Activated T-helper 9 cell treated with anti-CD3 and anti-CD28 coated beads, Interleukin-2, amount 50 U/mL, for 16 hours (primary cell): ENCODE measurements around the gene CACNA2D3.

Experiments used
- DNase-seq: peaks from one replicate; pipeline ENCODE4 v3.0.0-alpha.2; 2020; ENCODE audit warnings: low read depth

Gene CACNA2D3

DNA sequence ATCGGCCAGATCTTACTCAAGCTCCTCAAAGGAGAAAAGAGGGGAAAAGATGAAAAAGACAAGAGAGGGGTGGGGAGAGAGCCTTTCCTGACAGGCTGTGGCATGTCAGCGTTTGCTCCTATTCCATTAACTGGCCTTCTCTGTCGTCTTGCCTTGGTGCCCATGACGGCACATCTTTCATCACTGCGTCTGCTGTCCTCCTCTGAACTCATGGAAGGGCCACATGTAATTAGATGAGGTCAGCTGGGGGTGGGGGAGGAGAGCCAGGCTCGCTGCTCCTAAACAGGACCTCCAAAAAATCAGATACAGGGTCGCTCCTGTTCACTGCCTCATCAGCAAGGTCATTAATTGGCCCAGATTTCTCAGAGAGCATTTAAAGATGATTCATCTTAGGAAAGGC is 755.8 kb downstream of the CACNA2D3 start:
- DNase-seq, result no peak

GRCh38 chr3:54882129-54882833 is 759.9 kb downstream of the CACNA2D3 start:
- no peak for DNase-seq

DNA sequence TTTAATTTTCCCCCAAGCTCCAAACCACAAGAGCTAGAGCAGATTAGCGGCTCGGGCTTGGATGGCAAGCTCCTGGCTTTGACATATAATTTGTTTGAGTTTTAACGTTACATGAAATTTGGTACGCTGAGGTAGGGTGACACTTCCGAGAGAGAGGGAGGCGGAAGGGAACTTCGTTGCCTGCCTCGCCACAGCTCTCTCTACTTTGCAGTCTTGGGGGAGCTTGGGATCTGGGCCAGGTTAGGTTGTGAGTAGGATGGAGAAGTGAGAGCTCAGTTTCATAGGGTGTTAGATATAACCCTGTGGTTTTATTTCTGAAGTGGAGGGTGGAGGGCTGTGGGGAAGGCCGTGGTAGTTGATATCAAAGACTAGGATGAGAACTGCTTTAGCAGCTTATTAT is 765.8 kb downstream of the CACNA2D3 start:
- no peak for DNase-seq

- no peak for DNase-seq
Observed at GRCh38 chr3:54888873-54889272, 766.5 kb downstream of the CACNA2D3 start.

GRCh38 chr3:54889731-54890130 is 767.4 kb downstream of the CACNA2D3 start:
- DNase-seq, result no peak

DNA sequence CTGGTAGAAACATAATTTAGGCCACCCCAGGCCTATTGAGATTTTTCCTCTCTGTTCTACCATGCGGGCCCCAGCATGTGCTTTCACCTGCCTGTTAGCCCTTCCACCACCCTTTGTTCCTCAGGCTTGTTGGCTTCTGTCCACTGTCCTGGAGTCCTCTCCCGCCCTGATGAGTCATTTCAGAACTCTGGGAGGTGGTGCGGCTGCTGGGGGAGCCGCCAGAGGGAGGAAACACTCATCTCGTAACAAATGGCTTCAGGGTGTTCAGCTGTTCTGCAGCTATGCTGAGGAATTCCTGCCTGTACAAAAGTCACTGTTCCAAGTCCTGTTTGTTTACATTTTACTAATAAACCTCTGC is 769.2 kb downstream of the CACNA2D3 start:
- DNase-seq, result no peak

DNA sequence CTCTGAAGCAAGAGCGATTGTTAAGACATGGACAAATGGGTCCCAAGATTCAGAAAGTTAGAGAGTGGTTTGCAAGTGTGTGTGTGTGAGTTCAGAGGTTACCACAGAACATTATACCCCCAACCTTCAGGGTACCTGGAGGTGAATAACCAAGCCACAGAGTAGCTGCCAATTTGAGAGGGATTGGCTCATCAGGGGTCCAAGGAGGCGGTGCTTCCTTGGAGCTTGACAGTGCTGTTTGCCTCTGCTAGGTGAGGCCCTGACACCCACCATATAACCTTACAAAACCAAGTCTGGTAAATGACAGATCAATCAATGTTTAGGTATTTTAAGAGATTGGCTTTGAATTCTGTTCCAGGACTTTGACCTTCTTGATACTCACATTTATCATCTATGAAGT is 769.8 kb downstream of the CACNA2D3 start:
- no peak for DNase-seq

DNA sequence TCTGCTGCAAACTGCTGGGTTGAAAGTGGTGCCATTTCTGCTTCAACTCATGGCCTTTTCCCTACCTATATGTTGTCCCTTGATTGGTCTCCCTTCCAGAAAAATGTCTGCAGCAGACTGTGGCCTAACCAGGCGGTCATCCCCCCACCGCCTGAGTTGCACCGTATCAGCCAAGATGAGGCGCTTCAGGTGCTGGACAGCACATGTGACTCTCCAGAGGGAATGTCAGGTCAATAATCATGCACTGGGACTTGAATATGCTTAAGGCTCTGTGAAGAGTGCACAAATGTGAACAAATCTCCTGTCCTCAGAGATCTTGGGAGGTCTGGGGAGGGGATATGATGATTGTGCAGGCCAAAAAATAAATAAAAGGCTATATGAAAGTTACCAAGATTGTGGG is 773.3 kb downstream of the CACNA2D3 start:
- DNase-seq, result no peak

DNA sequence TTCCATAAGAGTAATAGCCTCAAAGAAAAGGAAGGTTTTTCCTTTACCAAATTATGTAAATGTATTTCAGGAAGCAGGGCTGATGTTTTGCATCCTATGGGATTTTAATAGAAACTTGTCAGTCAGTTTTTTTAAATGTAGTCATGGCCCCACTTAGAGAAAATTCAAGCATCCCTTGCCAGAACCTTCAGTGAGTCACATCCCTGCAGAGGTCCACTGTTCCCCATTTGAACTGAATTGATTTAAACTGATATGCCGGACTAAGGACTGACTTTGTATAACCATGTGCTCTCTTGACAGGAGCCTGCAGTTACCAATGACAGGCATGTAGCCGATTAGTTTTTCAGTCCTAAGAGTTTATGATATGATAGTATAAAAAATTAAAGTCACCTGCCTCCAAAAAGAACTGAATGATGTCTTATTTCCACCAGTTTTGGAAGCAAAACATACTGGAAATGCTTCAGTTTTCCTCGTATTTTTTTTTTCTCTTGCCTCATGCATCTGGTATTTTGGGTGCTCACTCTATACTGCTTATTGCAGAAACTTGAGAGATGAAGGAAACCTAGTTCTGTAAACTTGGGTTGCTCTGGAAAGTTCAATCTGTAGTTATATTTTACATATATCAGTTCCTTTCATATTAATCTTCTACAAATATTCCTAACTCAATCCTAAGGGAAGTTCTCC is 774.8 kb downstream of the CACNA2D3 start:
- DNase-seq, result no peak

- DNase-seq, result no peak
Observed at GRCh38 chr3:54899273-54899672, 776.9 kb downstream of the CACNA2D3 start.

- DNase-seq, result no peak
Observed at GRCh38 chr3:54900838-54901591, 778.7 kb downstream of the CACNA2D3 start.

GRCh38 chr3:54901906-54902685 is 779.7 kb downstream of the CACNA2D3 start:
- DNase-seq, result no peak

GRCh38 chr3:54905261-54905888 is 783.0 kb downstream of the CACNA2D3 start:
- no peak for DNase-seq

DNA sequence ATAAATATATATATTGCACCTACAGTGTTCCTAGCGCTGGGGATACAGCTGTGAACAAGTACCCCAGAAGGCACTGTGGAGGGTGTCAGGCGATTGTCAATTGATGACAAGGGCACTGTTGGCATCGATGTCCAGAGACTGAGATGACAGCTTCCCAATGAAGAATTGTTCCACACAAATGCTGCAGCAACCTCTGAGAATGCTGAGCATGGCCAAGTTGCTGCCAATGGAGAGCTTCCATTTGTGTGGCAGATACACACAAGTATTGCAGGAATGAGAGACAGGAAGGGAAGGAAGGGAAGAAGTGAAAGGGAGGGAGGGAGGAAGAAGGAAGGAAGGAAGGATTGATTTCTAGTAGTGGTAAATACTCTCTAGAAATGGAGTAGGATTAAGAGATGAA is 783.6 kb downstream of the CACNA2D3 start:
- no peak for DNase-seq

DNA sequence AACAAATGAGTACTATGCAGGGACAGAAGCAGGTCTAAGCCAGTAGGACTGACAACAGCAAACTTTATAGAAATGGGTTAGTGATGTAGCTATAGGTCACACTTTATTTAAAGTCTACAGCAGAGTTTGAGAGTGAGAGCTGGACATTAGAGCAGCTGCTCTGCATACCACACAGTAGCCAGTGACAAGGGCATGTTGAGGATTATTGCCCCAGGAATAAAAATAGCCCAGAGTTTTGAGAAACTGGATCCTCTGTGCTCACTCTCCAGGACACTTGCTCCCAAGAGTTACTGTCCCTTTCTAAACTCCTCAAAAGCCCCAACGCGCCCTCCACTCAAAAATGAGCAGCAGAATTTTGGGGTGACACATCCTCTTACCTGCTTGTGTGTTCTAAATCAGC is 784.4 kb downstream of the CACNA2D3 start:
- no peak for DNase-seq

DNA sequence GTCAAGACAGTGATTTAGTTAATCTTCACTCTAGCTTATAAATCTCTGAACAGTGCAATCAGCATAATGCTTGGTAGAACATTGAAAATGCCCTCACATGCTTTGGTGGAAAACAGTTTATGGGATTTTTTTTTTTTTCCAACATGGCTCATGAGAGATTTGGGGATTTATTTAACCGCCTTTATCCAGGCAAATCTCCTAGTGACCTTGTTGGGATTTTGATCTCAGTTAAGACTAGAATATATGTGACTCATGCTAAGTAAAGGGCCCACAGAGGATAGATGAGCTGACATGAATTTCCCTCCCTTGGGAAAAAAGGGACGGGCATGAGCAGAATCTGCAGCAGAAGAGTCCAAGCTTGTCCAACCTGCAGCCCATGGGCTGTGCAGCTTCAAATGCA is 786.8 kb downstream of the CACNA2D3 start:
- no peak for DNase-seq

- DNase-seq, result no peak
Observed at GRCh38 chr3:54914180-54914579, 791.8 kb downstream of the CACNA2D3 start.

DNA sequence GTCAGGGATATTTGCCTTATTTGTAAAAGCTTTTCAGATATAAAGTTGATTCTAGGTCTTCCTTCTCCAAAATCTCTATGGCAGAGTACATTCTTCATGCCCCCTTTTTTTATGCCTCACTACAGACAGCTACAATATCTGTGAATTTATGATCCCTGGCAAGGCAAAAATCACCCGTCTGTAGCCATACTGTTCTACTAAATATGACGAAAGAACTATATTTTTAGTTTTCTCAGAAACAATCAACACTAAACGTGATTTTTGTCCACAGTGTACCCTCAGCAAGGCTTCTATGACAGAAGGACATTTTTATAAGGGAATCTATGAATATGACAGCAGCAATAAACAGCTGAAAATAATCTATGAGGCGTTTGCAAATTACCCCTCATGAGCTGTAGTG is 792.8 kb downstream of the CACNA2D3 start:
- DNase-seq, result no peak

DNA sequence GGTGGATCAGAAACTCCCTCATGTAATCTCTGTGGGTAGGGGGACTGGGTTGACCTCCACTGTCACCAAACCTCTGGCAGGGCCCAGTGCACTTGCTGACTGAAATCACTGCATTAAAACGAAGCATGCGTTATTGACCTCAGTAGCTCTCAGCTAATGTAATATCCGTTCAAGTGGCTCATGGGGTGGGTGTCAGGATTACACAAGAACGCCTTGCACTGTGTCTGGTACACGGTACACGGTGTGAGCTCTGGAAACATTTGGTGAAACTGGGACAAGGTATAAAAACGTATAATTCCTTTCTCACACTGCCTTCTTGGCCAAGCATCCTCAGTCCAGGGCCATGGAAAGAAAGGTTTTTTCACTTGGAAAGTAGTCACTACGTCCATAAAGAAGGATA is 793.6 kb downstream of the CACNA2D3 start:
- no peak for DNase-seq

- no peak for DNase-seq
Observed at GRCh38 chr3:54916732-54917131, 794.4 kb downstream of the CACNA2D3 start.

DNA sequence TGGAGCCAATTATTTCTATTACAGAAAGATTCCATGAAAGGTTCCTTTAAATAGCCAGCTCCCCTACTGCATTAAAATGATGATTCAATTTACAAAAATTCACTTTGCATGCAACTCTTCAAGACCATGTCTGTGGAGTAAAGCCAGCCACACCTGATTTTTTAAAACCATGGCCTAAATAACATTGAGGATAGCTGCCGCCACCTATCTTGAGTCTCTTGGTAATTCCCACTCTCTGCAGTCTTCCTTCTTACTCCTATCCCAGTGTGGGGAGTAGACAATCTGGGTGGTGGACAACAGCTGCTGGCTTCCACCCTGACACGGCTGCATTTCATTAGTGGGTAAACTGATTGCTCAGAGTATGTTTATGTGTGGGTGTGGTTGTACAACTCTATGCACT is 794.8 kb downstream of the CACNA2D3 start:
- DNase-seq, result no peak

DNA sequence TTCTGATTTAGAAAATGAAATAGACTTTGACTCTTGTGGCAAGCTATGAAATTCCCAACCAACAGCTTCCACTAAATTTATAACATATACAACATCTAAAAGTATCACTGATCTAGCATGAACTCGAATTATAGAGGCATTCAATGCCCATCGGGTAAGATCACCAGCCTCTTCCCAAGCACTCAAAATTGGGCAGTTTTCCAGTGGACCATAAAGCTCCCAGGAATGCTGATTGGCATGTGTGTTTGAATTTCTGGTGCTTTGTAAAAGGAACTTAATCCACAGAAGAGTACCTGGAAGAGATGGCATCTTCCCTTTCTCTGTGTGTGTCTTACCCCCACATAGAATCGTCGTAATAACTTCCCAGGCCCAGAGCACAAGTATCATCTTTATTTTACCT is 795.5 kb downstream of the CACNA2D3 start:
- DNase-seq, result no peak
